ENCODE measurements around the gene NLE1. TPM values are rescaled to one million over a fixed set of nuclear protein-coding genes. Genes with fewer than 3 reads are reported as not detected.

NLE1 gene
- total and polyA plus RNA-seq, 4 donors = 2.1 to 7.7 (median 5.8) TPM

DNA sequence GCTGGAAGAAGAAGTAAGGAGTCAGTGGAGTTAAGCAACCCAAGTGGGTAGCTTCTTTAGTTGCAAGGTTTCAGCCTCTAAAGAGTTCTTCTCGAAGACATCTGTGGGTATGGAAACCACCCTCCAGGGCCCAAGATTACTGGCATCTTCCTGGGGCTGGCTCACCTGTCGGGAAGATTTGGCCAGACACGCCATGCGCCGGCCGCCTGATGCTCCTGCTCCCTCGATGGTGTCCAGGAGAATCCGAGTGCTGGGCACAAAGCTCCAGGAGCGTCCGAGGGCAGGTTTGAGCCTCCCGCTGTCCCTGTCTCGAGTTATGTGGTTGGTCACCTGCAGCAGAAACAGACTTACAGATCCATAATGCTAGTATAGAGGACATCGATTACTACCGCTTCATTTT, 41.1 kb downstream of the NLE1 start:
- Histone ChIP-seq H3K4me1 (ENCODE audit: control insufficient read depth in 4 of 4, insufficient read depth in 4 of 4, low read length in 3 of 4) (no peaks in the 10 kb centered on the region), H3K9ac (ENCODE audit: low read depth in 1 of 2, low read length in 2 of 2) (no peak overlapping the region), H3K27me3 (ENCODE audit: control insufficient read depth in 4 of 4, insufficient read depth in 4 of 4, low read length in 3 of 4) (no peaks in the 10 kb centered on the region), H3K4me3 (ENCODE audit: low read depth in 1 of 3, low read length in 3 of 3) (no peak overlapping the region), H3K9me3 (ENCODE audit: control insufficient read depth in 4 of 4, low read length in 3 of 4) (no peaks in the 10 kb centered on the region), H3K27ac (ENCODE audit: low read depth in 1 of 2, low read length in 2 of 2) (no peak overlapping the region), H3K36me3 (ENCODE audit: control insufficient read depth in 4 of 4, insufficient read depth in 3 of 4, low read depth in 1 of 4, low read length in 3 of 4) (peaks cover 2 to 28% (median 10%) of the 10 kb centered on the region in 4 donors)
- TF ChIP-seq, protein P1, sequence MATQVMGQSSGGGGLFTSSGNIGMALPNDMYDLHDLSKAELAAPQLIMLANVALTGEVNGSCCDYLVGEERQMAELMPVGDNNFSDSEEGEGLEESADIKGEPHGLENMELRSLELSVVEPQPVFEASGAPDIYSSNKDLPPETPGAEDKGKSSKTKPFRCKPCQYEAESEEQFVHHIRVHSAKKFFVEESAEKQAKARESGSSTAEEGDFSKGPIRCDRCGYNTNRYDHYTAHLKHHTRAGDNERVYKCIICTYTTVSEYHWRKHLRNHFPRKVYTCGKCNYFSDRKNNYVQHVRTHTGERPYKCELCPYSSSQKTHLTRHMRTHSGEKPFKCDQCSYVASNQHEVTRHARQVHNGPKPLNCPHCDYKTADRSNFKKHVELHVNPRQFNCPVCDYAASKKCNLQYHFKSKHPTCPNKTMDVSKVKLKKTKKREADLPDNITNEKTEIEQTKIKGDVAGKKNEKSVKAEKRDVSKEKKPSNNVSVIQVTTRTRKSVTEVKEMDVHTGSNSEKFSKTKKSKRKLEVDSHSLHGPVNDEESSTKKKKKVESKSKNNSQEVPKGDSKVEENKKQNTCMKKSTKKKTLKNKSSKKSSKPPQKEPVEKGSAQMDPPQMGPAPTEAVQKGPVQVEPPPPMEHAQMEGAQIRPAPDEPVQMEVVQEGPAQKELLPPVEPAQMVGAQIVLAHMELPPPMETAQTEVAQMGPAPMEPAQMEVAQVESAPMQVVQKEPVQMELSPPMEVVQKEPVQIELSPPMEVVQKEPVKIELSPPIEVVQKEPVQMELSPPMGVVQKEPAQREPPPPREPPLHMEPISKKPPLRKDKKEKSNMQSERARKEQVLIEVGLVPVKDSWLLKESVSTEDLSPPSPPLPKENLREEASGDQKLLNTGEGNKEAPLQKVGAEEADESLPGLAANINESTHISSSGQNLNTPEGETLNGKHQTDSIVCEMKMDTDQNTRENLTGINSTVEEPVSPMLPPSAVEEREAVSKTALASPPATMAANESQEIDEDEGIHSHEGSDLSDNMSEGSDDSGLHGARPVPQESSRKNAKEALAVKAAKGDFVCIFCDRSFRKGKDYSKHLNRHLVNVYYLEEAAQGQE (IDR thresholded peaks at IDR 0.05) = no peak
- TF ChIP-seq RXRA (IDR thresholded peaks at IDR 0.05) (no peak), TAF1 (conservative IDR thresholded peaks at IDR 0.05) (no peak), HNF4A (conservative IDR thresholded peaks at IDR 0.05) (no peak), JUND (IDR thresholded peaks at IDR 0.05) (no peak), GABPA (IDR thresholded peaks at IDR 0.05 in 1 of 2, conservative IDR thresholded peaks at IDR 0.05 in 1 of 2) (no peak), SP1 (IDR thresholded peaks at IDR 0.05) (no peak), YY1 (IDR thresholded peaks at IDR 0.05) (no peak), FOXA1 (IDR thresholded peaks at IDR 0.05) (no peak), HNF4G (IDR thresholded peaks at IDR 0.05) (no peak), NR2F2 (IDR thresholded peaks at IDR 0.05) (no peak), RAD21 (IDR thresholded peaks at IDR 0.05) (no peak), FOXA2 (IDR thresholded peaks at IDR 0.05) (no peak)
- TF ChIP-seq, protein P2, sequence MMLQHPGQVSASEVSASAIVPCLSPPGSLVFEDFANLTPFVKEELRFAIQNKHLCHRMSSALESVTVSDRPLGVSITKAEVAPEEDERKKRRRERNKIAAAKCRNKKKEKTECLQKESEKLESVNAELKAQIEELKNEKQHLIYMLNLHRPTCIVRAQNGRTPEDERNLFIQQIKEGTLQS (IDR thresholded peaks at IDR 0.05) = no peak
- TF ChIP-seq, protein P3, sequence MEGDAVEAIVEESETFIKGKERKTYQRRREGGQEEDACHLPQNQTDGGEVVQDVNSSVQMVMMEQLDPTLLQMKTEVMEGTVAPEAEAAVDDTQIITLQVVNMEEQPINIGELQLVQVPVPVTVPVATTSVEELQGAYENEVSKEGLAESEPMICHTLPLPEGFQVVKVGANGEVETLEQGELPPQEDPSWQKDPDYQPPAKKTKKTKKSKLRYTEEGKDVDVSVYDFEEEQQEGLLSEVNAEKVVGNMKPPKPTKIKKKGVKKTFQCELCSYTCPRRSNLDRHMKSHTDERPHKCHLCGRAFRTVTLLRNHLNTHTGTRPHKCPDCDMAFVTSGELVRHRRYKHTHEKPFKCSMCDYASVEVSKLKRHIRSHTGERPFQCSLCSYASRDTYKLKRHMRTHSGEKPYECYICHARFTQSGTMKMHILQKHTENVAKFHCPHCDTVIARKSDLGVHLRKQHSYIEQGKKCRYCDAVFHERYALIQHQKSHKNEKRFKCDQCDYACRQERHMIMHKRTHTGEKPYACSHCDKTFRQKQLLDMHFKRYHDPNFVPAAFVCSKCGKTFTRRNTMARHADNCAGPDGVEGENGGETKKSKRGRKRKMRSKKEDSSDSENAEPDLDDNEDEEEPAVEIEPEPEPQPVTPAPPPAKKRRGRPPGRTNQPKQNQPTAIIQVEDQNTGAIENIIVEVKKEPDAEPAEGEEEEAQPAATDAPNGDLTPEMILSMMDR (IDR thresholded peaks at IDR 0.05; ENCODE audit: low read depth, low read length, missing input control) = no peak
- TF ChIP-seq, protein P4, sequence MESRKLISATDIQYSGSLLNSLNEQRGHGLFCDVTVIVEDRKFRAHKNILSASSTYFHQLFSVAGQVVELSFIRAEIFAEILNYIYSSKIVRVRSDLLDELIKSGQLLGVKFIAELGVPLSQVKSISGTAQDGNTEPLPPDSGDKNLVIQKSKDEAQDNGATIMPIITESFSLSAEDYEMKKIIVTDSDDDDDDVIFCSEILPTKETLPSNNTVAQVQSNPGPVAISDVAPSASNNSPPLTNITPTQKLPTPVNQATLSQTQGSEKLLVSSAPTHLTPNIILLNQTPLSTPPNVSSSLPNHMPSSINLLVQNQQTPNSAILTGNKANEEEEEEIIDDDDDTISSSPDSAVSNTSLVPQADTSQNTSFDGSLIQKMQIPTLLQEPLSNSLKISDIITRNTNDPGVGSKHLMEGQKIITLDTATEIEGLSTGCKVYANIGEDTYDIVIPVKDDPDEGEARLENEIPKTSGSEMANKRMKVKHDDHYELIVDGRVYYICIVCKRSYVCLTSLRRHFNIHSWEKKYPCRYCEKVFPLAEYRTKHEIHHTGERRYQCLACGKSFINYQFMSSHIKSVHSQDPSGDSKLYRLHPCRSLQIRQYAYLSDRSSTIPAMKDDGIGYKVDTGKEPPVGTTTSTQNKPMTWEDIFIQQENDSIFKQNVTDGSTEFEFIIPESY (IDR thresholded peaks at IDR 0.05) = no peak
- WGBS = 97% methylated on average over 14 of the region's 14 CpGs
- DNase-seq (ENCODE audit: low spot score) = no peak

DNA sequence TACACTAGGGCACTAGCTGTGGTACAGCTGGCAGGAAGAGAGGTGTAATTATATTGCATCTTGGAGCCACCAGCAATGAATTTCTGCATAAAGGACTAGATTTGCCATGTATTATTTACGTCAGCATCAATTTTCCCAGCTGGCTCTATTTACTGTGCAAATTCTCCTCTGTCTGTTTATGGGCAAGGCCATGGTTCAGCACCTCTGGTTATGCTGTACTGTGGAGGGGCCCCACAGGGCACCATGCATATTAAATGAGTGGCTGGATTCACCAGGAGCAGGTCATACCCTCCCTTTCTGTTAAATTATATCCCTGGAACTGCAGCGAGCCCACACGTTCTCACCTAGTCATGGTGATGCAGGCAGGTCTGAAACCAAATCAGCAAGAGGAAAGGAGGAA, 42.2 kb downstream of the NLE1 start:
- Histone ChIP-seq H3K9ac (ENCODE audit: low read depth in 1 of 2, low read length in 2 of 2) (no peak overlapping the region), H3K36me3 (ENCODE audit: control insufficient read depth in 4 of 4, insufficient read depth in 3 of 4, low read depth in 1 of 4, low read length in 3 of 4) (peaks cover 2 to 25% (median 6%) of the 10 kb centered on the region in 4 donors), H3K9me3 (ENCODE audit: control insufficient read depth in 4 of 4, low read length in 3 of 4) (no peaks in the 10 kb centered on the region), H3K4me1 (ENCODE audit: control insufficient read depth in 4 of 4, insufficient read depth in 4 of 4, low read length in 3 of 4) (no peaks in the 10 kb centered on the region), H3K4me3 (ENCODE audit: low read depth in 1 of 3, low read length in 3 of 3) (no peak overlapping the region), H3K27me3 (ENCODE audit: control insufficient read depth in 4 of 4, insufficient read depth in 4 of 4, low read length in 3 of 4) (no peaks in the 10 kb centered on the region), H3K27ac (ENCODE audit: low read depth in 1 of 2, low read length in 2 of 2) (no peak overlapping the region)
- no peak for DNase-seq (ENCODE audit: low spot score)
- WGBS = 91% methylated on average over 3 of the region's 3 CpGs
- TF ChIP-seq HNF4G (IDR thresholded peaks at IDR 0.05) = no peak
- TF ChIP-seq FOXA1 (IDR thresholded peaks at IDR 0.05) = no peak
- TF ChIP-seq, protein P3 (IDR thresholded peaks at IDR 0.05; ENCODE audit: low read depth, low read length, missing input control) = no peak
- TF ChIP-seq YY1 (IDR thresholded peaks at IDR 0.05) = no peak
- TF ChIP-seq FOXA2 (IDR thresholded peaks at IDR 0.05) = no peak
- TF ChIP-seq, protein P5, sequence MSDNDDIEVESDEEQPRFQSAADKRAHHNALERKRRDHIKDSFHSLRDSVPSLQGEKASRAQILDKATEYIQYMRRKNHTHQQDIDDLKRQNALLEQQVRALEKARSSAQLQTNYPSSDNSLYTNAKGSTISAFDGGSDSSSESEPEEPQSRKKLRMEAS (IDR thresholded peaks at IDR 0.05) = no peak
- no peak for TF ChIP-seq SP1 (IDR thresholded peaks at IDR 0.05)
- TF ChIP-seq HNF4A (conservative IDR thresholded peaks at IDR 0.05) = no peak
- TF ChIP-seq RAD21 (IDR thresholded peaks at IDR 0.05) = no peak
- no peak for TF ChIP-seq TAF1 (conservative IDR thresholded peaks at IDR 0.05)
- TF ChIP-seq EGR1 (IDR thresholded peaks at IDR 0.05; ENCODE audit: low read depth in 2 of 2) = no peak
- TF ChIP-seq, protein P1 (IDR thresholded peaks at IDR 0.05) = no peak

All from liver (tissue), 9 donors.